Testis (tissue), 3 donors: ENCODE results near the gene NME7. TPM values are rescaled to one million over a fixed set of nuclear protein-coding genes. Genes with fewer than 3 reads are reported as not detected.

Experiments used
- DNase-seq: peaks from one replicate; pipeline ENCODE4 v3.0.0-alpha.2; 2019
- H3K27ac ChIP-seq, 2 donors: fragments of 200-600 bp; sonication (generic); one replicate each; pipeline ENCODE4 v1.5.1; 2019
- H3K27me3 ChIP-seq: fragments of 200-600 bp; sonication (generic); one replicate; pipeline ENCODE4 v1.5.1; 2019
- H3K36me3 ChIP-seq: fragments of 200-600 bp; sonication (generic); one replicate; pipeline ENCODE4 v1.5.1; 2017; ENCODE audit warnings: low read depth; ENCODE audit errors: missing control alignments
- H3K4me1 ChIP-seq: fragments of 200-600 bp; sonication (generic); one replicate; pipeline ENCODE4 v1.5.1; 2019
- H3K4me3 ChIP-seq, 2 donors: fragments of 200-600 bp; sonication (generic); one replicate each; pipeline ENCODE4 v1.5.1; 2017 to 2019
- H3K9me3 ChIP-seq: fragments of 200-600 bp; sonication (generic); one replicate; pipeline ENCODE4 v1.5.1; 2017
- CTCF ChIP-seq, 3 experiments: fragments of 450-650 bp in 2 of 3; fragments of 200-600 bp in 1 of 3; sonication (generic) in 1 of 3; IDR thresholded peaks; one replicate each; pipeline ENCODE4 v1.5.1; 2016 to 2019; ENCODE audit warnings: antibody characterized with exemption in 3 of 3, mild to moderate bottlenecking in 2 of 3, moderate library complexity in 1 of 3
- POLR2A ChIP-seq: fragments of 450-650 bp; IDR thresholded peaks from one replicate; pipeline ENCODE4 v1.6.1; 2017; ENCODE audit warnings: antibody characterized with exemption, mild to moderate bottlenecking, moderate library complexity
- WGBS, 2 donors: methylation state at CpG; one replicate each; pipeline ENCODE4 v1.1.5; 2018; 5-methylcytosine and 5-hydroxymethylcytosine counted together
- intact Hi-C: fragments of 100-400 bp; cut with DNase I; formaldehyde crosslinking; loops from one replicate; pipeline ENCODE4 v1.15.1; 2023; ENCODE audit warnings: low total_unique reads
- polyA plus RNA-seq: library from polyadenylated mRNA; stranded (reverse); fragments of 350-450 nt; fragmentation: Illumina TruSeq; extraction: RNeasy Lipid Tissue Mini Kit (QIAGEN cat#74804); gene quantifications from one replicate; pipeline ENCODE4 v1.2.3, GENCODE V29; 2014; ENCODE audit warnings: low read depth, low replicate concordance; ENCODE audit not compliant: insufficient read depth
- total RNA-seq, 2 donors: library from RNA; depleted of rRNA; stranded (reverse); fragments of >200 nt; gene quantifications; one replicate each; pipeline ENCODE4 v1.2.3, GENCODE V29; 2016

Gene NME7
- total and polyA plus RNA-seq, 3 donors from 2014 or later: 21.4 to 29.0 (median 24.0) TPM

GRCh38 chr1:169133801-169134502, 233.6 kb downstream of the NME7 start:
- H3K9me3 ChIP-seq: no peaks in the 10 kb centered on the region
- no peak overlapping the region for H3K27ac ChIP-seq
- intact Hi-C loops: no loop called here
- no peak overlapping the region for H3K4me3 ChIP-seq
- 57 to 69% methylated on average over 2 of the region's 2 CpGs for WGBS, 2 donors
- TF ChIP-seq CTCF (IDR thresholded peaks at IDR 0.05) (peak in 2 of 3 experiments; percentile 21 to 38), POLR2A (no peak)
- H3K36me3 ChIP-seq: no peaks in the 10 kb centered on the region
- peaks cover 5% of the 10 kb centered on the region for H3K4me1 ChIP-seq
- no peak for DNase-seq
- H3K27me3 ChIP-seq: no peaks in the 10 kb centered on the region

GRCh38 chr1:169133228-169133576, 234.4 kb downstream of the NME7 start:
- H3K36me3 ChIP-seq: no peaks in the 10 kb centered on the region
- H3K9me3 ChIP-seq: no peaks in the 10 kb centered on the region
- DNase-seq: no peak
- TF ChIP-seq CTCF (IDR thresholded peaks at IDR 0.05) (no peak), POLR2A (no peak)
- 50 to 53% methylated on average over 5 of the region's 5 CpGs for WGBS, 2 donors
- H3K27ac ChIP-seq: peak overlapping the region in 1 of 2 donors; percentile 7
- intact Hi-C loops: no loop called here
- no peak overlapping the region for H3K4me3 ChIP-seq
- H3K4me1 ChIP-seq: peaks cover 5% of the 10 kb centered on the region
- H3K27me3 ChIP-seq: no peaks in the 10 kb centered on the region

GRCh38 chr1:169132512-169133227, 234.9 kb downstream of the NME7 start:
- 79 to 86% methylated on average over 4 of the region's 4 CpGs for WGBS, 2 donors
- DNase-seq: no peak
- Histone ChIP-seq H3K9me3 (no peaks in the 10 kb centered on the region), H3K27ac (peak overlapping the region in 1 of 2 donors; percentile 7), H3K4me1 (peaks cover 5% of the 10 kb centered on the region), H3K36me3 (no peaks in the 10 kb centered on the region), H3K27me3 (no peaks in the 10 kb centered on the region), H3K4me3 (no peak overlapping the region)
- no peak for TF ChIP-seq CTCF (IDR thresholded peaks at IDR 0.05)
- no peak for TF ChIP-seq POLR2A
- intact Hi-C loops: no loop called here

GRCh38 chr1:169130683-169131082, 236.9 kb downstream of the NME7 start:
- intact Hi-C loops: no loop called here
- Histone ChIP-seq H3K36me3 (peaks cover 6% of the 10 kb centered on the region), H3K4me1 (peaks cover 5% of the 10 kb centered on the region), H3K4me3 (no peak overlapping the region), H3K9me3 (no peaks in the 10 kb centered on the region), H3K27ac (no peak overlapping the region), H3K27me3 (no peaks in the 10 kb centered on the region)
- DNase-seq: no peak
- WGBS, 2 donors: 93 to 94% methylated on average over 4 of the region's 4 CpGs
- no peak for TF ChIP-seq POLR2A
- TF ChIP-seq CTCF (IDR thresholded peaks at IDR 0.05): no peak
